GM19351 (cell line): ENCODE results near the gene MAMDC2.

ENCODE experiments used
- ATAC-seq: cut with Tn5 transposase; IDR thresholded peaks from one replicate; pipeline ENCODE4 v1.9.1; 2021; ENCODE audit warnings: mild to moderate bottlenecking, moderate library complexity; ENCODE audit not compliant: unreplicated experiment

The MAMDC2 gene

DNA sequence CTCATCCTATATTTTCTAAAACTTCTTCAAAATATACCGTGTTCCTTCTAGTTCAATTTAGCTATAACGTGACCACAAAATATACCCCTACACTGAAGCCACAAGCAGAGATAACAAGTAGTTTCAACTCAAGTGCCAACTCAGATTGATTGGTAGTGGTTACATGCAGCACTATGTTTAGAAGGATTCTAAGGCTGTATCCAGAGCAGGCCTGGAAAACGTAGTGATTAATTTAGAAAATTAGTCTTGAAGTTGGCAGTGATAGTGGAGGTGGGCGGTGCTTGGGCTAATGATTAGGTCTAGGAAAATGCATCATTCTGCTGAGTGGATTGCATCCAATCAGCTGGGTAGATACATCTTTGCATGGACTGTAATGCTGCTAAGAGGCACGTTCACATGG, 61.5 kb downstream of the MAMDC2 start:
- ATAC-seq: no peak

DNA sequence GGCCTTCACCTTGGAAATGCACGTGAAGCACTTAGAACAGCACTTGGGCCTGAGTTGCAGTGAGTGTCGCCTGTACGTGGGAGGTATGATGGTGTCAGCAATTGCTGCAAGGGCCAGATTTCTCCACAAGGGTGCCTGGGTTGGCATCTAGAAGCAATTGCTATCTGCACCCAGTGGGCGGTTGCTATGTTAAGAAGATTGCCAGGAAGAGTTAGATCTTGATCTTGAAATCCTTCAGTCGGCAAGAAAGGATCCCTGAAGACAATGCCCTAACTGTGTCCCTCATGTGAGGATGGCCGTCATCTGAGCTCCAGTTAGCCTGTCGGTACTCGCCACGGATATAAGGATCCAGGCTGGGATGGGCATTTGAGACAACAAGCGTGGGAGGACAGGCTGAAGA, 62.9 kb downstream of the MAMDC2 start:
- no peak for ATAC-seq

DNA sequence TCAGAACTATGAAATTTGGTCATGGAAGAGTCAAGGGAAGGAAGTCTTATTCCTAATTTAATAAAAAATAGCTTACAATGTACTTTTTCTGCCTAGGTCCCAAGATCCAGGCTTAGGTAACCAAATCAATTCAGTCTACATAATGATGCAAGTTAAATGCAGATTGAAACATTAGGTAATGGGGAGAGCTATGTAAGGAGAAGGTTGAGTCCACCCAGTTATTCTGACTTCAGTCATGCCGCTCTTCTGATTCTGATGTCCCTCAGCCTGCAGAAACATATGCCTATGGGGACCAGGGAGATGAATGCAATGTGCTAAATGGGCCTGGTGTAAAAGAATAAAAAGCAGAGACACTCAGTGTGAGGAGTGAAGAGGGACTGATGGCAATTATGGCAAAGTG, 63.9 kb downstream of the MAMDC2 start:
- no peak for ATAC-seq

- ATAC-seq: no peak
Observed at GRCh38 chr9:70108181-70108580, 64.5 kb downstream of the MAMDC2 start.

DNA sequence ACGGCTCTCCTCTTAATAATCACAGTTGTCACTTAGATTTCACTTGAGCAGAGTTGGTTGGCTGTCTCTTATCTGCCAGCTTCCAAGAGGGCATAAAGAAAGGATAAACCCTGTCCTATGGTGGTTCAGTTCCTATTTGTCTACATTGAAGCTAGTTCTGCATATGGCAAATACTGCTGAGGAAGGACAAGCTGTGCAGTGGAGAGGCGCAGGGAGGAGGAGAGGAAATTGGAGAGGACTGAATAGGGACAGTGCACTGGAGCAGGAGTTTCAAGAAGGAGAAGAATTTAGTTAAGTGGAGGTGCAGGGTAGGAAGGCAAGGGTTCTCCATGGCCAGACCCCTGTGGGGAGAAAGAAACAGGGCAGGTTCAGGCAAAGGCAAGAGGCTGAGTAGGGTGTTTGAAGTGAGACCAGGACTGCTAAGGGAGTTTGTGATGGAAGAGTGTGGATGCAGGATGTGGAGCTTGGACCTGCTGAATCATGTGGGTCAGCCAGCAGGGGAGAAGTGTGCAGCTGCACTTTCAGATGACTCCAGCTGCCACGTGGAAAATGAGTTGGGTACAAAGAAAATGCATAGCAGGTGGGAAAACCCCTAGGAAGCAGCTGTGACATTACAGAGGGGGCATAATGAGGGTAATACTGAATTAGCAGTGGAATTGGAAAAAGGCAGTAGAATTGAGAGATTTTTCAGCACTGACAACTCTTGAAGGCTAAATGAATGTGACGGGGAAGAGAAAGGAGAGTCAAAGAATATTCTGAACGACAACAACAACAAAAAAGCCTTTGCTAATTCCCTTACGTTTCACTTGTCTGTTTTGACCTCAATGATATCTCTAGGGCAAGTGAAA, 66.8 kb downstream of the MAMDC2 start:
- no peak for ATAC-seq

- ATAC-seq: peak; percentile 79
Observed at GRCh38 chr9:70111042-70111602, 67.5 kb downstream of the MAMDC2 start.

- ATAC-seq: no peak
Observed at GRCh38 chr9:70111641-70112236, 68.1 kb downstream of the MAMDC2 start.

DNA sequence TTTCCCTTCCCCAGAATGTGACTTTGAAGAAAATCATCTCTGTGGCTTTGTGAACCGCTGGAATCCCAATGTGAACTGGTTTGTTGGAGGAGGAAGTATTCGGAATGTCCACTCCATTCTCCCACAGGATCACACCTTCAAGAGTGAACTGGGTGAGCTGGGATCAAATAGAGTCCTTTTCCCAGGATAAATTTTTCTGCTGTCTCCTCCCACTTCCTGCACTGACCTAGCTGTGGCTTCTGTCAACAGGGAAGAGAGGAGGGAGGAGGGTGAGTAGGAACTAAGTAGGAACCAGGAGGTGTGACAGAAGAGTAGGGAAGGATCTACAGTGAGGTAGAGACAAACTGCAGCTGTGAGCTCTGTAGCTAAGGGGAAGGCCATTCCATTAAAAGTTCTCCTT, 69.3 kb downstream of the MAMDC2 start:
- no peak for ATAC-seq

DNA sequence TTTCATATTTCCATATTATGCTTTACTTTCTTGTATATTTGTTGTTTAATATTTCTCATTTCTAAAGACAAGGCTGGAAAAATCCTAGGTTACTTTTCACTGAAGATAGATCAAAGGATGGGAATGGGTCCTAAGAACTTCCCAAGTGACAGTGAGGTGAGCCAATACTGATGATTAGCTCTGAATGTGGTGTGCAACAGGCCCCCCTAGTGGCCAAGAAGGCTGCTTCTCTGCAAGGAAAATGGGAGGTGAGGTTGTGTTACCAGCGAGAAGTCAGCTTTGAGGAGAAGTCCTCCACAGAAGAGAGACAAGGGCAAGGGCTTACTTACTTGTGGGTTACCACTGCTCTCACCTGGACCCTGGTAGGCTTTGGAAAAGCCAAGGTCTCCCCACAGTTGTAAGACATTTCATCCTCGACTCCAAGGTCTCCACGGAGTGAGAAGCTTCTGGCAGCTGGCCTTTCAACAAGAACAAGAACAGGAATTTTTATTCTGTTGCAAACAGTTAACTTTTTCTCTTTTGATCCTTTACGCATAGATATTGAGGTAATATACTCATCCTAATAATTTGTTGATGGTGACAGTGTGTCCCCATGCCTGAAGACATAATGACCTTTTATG, 69.9 kb downstream of the MAMDC2 start:
- peak; percentile 85 for ATAC-seq

DNA sequence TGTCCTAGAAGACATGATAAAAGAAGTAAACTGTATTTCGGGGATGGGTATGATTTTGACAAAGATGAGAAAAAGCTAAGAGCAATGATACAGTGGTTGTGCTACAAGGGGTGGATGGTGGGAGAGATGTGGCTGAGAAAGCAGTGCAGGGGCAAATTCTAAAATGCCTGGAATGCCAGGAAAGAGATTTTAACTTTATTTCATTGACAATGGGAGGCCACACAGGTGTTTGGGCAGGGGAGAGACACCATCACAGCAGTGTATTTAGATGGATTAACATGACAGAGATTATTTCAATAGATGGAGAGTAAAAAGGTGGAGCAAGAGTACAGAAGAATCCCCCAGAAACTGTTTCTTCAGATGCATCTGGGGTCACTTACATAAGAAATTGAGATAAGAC, 71.2 kb downstream of the MAMDC2 start:
- ATAC-seq: no peak

GRCh38 chr9:70117835-70118319, 74.2 kb downstream of the MAMDC2 start:
- ATAC-seq: no peak

- ATAC-seq: no peak
Observed at GRCh38 chr9:70119786-70120185, 76.1 kb downstream of the MAMDC2 start.

GRCh38 chr9:70120834-70121510, 77.3 kb downstream of the MAMDC2 start:
- ATAC-seq: no peak

DNA sequence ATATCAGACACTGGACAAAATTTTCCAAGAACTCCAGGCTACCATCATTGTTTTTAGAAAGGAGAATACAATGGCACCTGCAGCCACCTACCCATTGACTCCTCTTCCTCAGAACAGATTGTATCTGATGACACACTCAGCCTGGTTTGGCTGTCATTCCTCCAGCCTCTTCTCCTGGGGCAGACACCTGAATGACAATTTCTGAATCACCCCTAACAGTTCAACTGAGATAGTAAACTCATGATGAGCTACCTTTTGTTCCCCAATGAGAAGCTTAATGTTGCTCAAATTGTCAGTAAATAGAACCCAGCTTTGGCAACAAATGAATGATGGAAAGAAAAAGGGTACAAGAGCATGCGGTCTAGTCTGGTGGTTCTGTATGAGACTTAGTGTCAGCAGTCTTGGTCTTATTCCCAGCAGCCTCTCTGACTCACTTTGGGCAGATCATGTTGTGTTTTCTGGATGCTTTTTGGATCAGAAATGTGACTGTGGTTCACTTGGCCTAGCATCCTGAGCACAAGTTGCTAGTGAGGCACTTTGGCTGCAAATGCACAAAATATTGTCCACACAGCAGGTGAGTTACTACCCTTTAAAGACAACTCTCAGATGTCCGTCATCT, 78.3 kb downstream of the MAMDC2 start:
- no peak for ATAC-seq

- no peak for ATAC-seq
Observed at GRCh38 chr9:70123695-70124094, 80.0 kb downstream of the MAMDC2 start.

DNA sequence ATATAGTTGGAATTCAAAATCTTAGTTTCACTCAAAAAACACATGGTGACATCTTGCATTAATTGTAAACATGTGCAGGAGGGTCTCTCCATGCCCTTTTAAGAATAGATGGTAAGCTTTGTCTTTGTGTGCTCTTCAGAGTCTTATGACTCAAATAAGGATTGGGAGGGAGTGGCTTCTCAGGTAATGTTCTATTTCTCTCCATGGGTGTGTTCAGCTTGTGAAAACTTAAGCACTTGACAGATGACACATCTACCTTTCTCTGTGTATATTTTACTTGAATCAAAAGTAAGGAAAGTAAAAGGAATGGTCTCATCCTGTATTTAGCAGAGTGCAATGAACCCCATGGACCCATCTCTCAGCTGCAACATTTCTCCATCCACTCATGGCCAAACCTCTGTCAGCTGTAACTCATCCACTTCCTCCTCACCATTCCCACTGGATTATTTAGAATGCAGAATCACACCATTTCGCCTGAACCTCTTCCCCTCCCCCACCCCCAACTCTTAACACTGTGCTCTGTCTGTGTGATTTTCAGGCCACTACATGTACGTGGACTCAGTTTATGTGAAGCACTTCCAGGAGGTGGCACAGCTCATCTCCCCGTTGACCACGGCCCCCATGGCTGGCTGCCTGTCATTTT, 82.1 kb downstream of the MAMDC2 start:
- ATAC-seq: no peak

GRCh38 chr9:70127036-70127435, 83.4 kb downstream of the MAMDC2 start:
- ATAC-seq: no peak

DNA sequence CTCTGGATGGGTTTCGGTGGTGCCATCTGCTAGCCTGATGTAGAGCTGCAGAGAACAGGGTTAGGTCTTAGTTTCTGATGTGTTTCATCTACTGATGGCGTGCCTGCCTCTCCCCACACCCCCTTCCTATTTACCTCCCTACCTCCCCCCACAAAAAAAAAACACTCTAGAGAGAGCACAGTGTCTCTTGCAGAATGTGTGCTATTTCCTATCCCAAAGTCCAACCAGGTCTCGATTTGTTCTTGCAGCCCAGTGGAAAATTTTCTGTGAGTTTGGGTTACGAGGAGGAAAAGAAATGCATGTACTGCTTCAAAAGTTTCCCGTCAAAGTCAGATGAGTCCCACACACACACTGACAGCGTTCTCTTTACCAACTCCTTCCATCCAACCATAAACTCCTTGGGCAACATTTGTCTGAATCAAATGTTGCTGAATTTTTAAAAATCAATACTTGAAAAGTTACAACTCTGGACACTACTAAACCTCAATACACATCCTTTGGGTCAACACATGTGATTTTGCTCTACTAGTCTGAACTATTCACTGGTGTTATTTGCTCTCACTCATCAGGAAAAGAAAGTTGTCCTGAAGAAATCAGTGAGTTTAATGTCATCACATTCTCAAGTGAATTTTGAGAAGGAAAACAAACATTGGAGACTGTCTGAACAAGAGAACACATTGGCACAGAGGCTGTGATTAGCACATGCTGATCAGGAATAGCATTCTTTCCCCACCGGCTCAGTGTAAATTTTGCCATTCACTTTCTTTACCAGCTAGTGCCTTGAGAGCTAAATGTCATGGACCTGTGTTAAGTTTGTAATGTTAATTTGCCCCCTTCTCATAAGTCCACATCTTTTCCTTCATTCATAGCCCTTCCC, 84.1 kb downstream of the MAMDC2 start:
- no peak for ATAC-seq

DNA sequence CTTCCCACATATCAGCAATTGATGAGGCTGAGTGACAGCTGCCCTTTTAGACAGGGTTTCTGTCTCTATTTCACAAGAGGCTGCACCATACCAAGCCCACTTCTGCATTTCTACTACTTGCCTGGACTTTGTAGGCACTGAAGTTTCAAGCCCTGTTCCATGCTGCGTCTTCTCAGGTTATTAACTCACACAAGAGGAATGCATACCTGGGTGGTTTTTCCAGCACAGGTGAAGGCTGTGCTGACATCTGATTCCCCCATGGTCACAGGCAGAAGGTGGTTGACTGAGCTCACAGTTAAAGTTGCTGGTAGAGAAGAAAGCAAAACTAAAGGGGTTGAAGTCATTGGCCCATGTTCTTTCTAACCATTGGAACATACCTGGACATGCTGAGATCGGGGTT, 86.6 kb downstream of the MAMDC2 start:
- no peak for ATAC-seq
